CD4-positive, alpha-beta T cell treated with Interleukin-6 at 100 ng/mL for 8 hours (primary cell): ENCODE measurements around the gene NOC4L.
"Not testable (repeated sequence)": the region's sequence is repeated elsewhere in the genome, so short reads cannot be mapped to it uniquely, and the experiment has no call there.

Source experiments
- DNase-seq: peaks from one replicate; pipeline ENCODE4 v3.0.0-alpha.2; 2020; ENCODE audit warnings: mixed read lengths, low spot score

The NOC4L gene

GRCh38 chr12:132144115-132144809 lies at the start of gene NOC4L, which contains the start of gene DDX51:
NOC4L (plus strand) TSS chr12:132144457; CDS start chr12:132144489, 32 bp downstream.
DDX51 (minus strand) TSS chr12:132144319; CDS start chr12:132144296, 23 bp downstream.
- DNase-seq: peak; percentile 91

- no peak for DNase-seq
Observed at GRCh38 chr12:132095520-132096409, 48.5 kb upstream of the NOC4L start.

GRCh38 chr12:132099739-132100138 lies 44.5 kb upstream of the NOC4L start:
- DNase-seq: no peak

GRCh38 chr12:132100306-132101065 lies 43.8 kb upstream of the NOC4L start:
- no peak for DNase-seq

GRCh38 chr12:132102297-132102696 lies 42.0 kb upstream of the NOC4L start:
- no peak for DNase-seq

GRCh38 chr12:132103072-132103471 lies 41.2 kb upstream of the NOC4L start:
- DNase-seq: not testable (repeated sequence)

GRCh38 chr12:132103542-132104308 lies 40.5 kb upstream of the NOC4L start:
- DNase-seq: no peak

- DNase-seq: no peak
Observed at GRCh38 chr12:132105467-132105866, 38.8 kb upstream of the NOC4L start.

- no peak for DNase-seq
Observed at GRCh38 chr12:132106921-132107320, 37.3 kb upstream of the NOC4L start.

- DNase-seq: no peak
Observed at GRCh38 chr12:132108211-132108832, 35.9 kb upstream of the NOC4L start.

GRCh38 chr12:132109741-132110140 lies 34.5 kb upstream of the NOC4L start:
- DNase-seq: no peak

GRCh38 chr12:132110677-132111076 lies 33.6 kb upstream of the NOC4L start:
- no peak for DNase-seq

- DNase-seq: no peak
Observed at GRCh38 chr12:132111654-132112304, 32.5 kb upstream of the NOC4L start.

GRCh38 chr12:132114667-132115066 lies 29.6 kb upstream of the NOC4L start:
- DNase-seq: no peak

GRCh38 chr12:132115500-132115899 lies 28.8 kb upstream of the NOC4L start:
- no peak for DNase-seq

- no peak for DNase-seq
Observed at GRCh38 chr12:132116709-132117557, 27.3 kb upstream of the NOC4L start.

GRCh38 chr12:132117558-132117875 lies 26.7 kb upstream of the NOC4L start:
- no peak for DNase-seq

GRCh38 chr12:132118876-132119275 lies 25.4 kb upstream of the NOC4L start:
- DNase-seq: no peak

- DNase-seq: no peak
Observed at GRCh38 chr12:132121283-132121682, 23.0 kb upstream of the NOC4L start.
